Keratinocyte (primary cell): ENCODE measurements around the gene GPNMB. TPM values are rescaled to one million over a fixed set of nuclear protein-coding genes. Genes with fewer than 3 reads are reported as not detected.

ENCODE experiments used
- DNase-seq: peaks from one replicate; pipeline ENCODE4 v3.0.0-alpha.2; 2011; ENCODE audit warnings: low read depth, missing footprints, low spot score
- FAIRE-seq: peaks from 2 replicates; lab custom pipeline; 2011; peaks lifted over from hg19 to GRCh38; lab: Jason Lieb, UNC
- H2AFZ ChIP-seq: 2 replicates; pipeline ENCODE4 v1.6.0; 2012; ENCODE audit warnings: low read length, control low read depth, inconsistent platforms; ENCODE audit not compliant: control insufficient read depth
- H3K27ac ChIP-seq: 2 replicates; pipeline ENCODE4 v1.5.1; 2011; ENCODE audit warnings: low read length; ENCODE audit not compliant: control insufficient read depth, insufficient read depth
- H3K27me3 ChIP-seq: 3 replicates; pipeline ENCODE4 v1.6.0; 2011; ENCODE audit warnings: low read length; ENCODE audit not compliant: control insufficient read depth, insufficient read depth; ENCODE audit errors: extremely low read depth
- H3K36me3 ChIP-seq, 2 experiments: 2 replicates in 1 of 2; 3 replicates in 1 of 2; pipeline ENCODE4 v1.5.1; 2011; ENCODE audit warnings: low read length in 2 of 2, mild to moderate bottlenecking in 1 of 2; ENCODE audit not compliant: control insufficient read depth in 2 of 2, insufficient read depth in 2 of 2; ENCODE audit errors: extremely low read depth in 1 of 2
- H3K4me1 ChIP-seq: 3 replicates; pipeline ENCODE4 v1.5.1; 2011; ENCODE audit warnings: low read length; ENCODE audit not compliant: control insufficient read depth, insufficient read depth; ENCODE audit errors: extremely low read depth
- H3K4me2 ChIP-seq: 3 replicates; pipeline ENCODE4 v1.6.0; 2011; ENCODE audit warnings: low read depth, low read length; ENCODE audit not compliant: control insufficient read depth, insufficient read depth; ENCODE audit errors: extremely low read depth
- H3K4me3 ChIP-seq, 3 experiments: fragments of 200-600 bp in 1 of 3; sonication (generic) in 1 of 3; 2 replicates in 2 of 3; 3 replicates in 1 of 3; pipeline ENCODE4 v1.5.1; 2011 to 2016; ENCODE audit warnings: low read length in 3 of 3, mild to moderate bottlenecking in 3 of 3, control low read depth in 2 of 3, inconsistent platforms in 1 of 3, low read depth in 1 of 3, mixed read lengths in 1 of 3, mixed run types in 1 of 3, moderate library complexity in 1 of 3; ENCODE audit not compliant: control insufficient read depth in 2 of 3, insufficient read depth in 2 of 3; ENCODE audit errors: extremely low read depth in 1 of 3
- H3K79me2 ChIP-seq: 2 replicates; pipeline ENCODE4 v1.6.0; 2012; ENCODE audit warnings: low read length; ENCODE audit not compliant: control insufficient read depth, insufficient read depth
- H3K9ac ChIP-seq: 3 replicates; pipeline ENCODE4 v1.6.0; 2011; ENCODE audit warnings: low read length; ENCODE audit not compliant: control insufficient read depth, insufficient read depth; ENCODE audit errors: extremely low read depth
- H3K9me1 ChIP-seq: 3 replicates; pipeline ENCODE4 v1.6.0; 2011; ENCODE audit warnings: low read length; ENCODE audit not compliant: control insufficient read depth, insufficient read depth; ENCODE audit errors: extremely low read depth
- H3K9me3 ChIP-seq: 2 replicates; pipeline ENCODE4 v1.5.1; 2012; ENCODE audit warnings: low read depth, low read length; ENCODE audit not compliant: control insufficient read depth
- H4K20me1 ChIP-seq: 3 replicates; pipeline ENCODE4 v1.6.0; 2011; ENCODE audit warnings: low read length; ENCODE audit not compliant: control insufficient read depth, insufficient read depth; ENCODE audit errors: extremely low read depth
- CTCF ChIP-seq, 3 experiments: IDR thresholded peaks in 1 of 3; conservative IDR thresholded peaks in 1 of 3; optimal IDR thresholded peaks in 1 of 3; 2 replicates in 2 of 3; 3 replicates in 1 of 3; pipeline versions ENCODE3 to v1.5.1; 2011; ENCODE audit warnings: low read length in 3 of 3, mild to moderate bottlenecking in 3 of 3, moderate library complexity in 2 of 3, control low read depth in 1 of 3, inconsistent platforms in 1 of 3; ENCODE audit not compliant: insufficient read depth in 2 of 3; ENCODE audit errors: extremely low read depth in 1 of 3
- EZH2 ChIP-seq: IDR thresholded peaks from one replicate; pipeline ENCODE4 v1.6.1; 2012; ENCODE audit warnings: inconsistent platforms, mild to moderate bottlenecking, low read length, moderate library complexity
- dilution Hi-C: fragments of 300-500 bp; cut with MboI; formaldehyde crosslinking; loops from one replicate; pipeline ENCODE4 v1.7.0; 2020; ENCODE audit warnings: low sequenced_read_pairs; ENCODE audit not compliant: extremely low pct_ligation_motif_present
- polyA plus RNA-seq, 5 experiments: library from polyadenylated mRNA; depleted of rRNA in 3 of 5; stranded (reverse) in 3 of 5; stranded (forward) in 1 of 5; unstranded in 1 of 5; fragments of >200 nt; gene quantifications; 1 replicate in 1 of 5; 2 replicates in 3 of 5; 3 replicates in 1 of 5; pipeline versions ENCODE4 v1.2.1 to v1.2.3, GENCODE V29; 2011 to 2012; ENCODE audit warnings: missing spikeins in 2 of 5, low read depth in 1 of 5, low replicate concordance in 1 of 5

GPNMB gene
- polyA plus RNA-seq, 1 donor (not counting 4 experiments of a cell fraction or from before 2014, with no cell fraction given), result 142 TPM

- dilution Hi-C loops, result no loop called here
- Histone ChIP-seq H3K4me2 (peak overlapping the region; percentile 52), H3K4me1 (peaks cover 4% of the 10 kb centered on the region), H4K20me1 (no peaks in the 10 kb centered on the region), H3K9me3 (no peaks in the 10 kb centered on the region), H3K27me3 (no peaks in the 10 kb centered on the region), H3K4me3 (no peak overlapping the region), H3K27ac (no peak overlapping the region), H3K79me2 (no peaks in the 10 kb centered on the region), H3K9ac (no peak overlapping the region), H2AFZ (no peak overlapping the region), H3K36me3 (peaks cover 0 to 10% of the 10 kb centered on the region in 2 experiments), H3K9me1 (no peaks in the 10 kb centered on the region)
- FAIRE-seq, result peak; percentile 69
- TF ChIP-seq CTCF (optimal IDR thresholded peaks at IDR 0.05 in 1 of 3, IDR thresholded peaks at IDR 0.05 in 1 of 3, conservative IDR thresholded peaks at IDR 0.05 in 1 of 3; ENCODE audit: extremely low read depth in 1 of 3, insufficient read depth in 2 of 3, low read length in 3 of 3) (peak; percentile 86 to 99 (median 94)), EZH2 (no peak)
- DNase-seq, result peak; percentile 76
Observed at GRCh38 chr7:23273141-23273599, 26.6 kb downstream of the GPNMB start.

GRCh38 chr7:23275912-23276311 is 29.3 kb downstream of the GPNMB start:
- Histone ChIP-seq H3K79me2 (no peaks in the 10 kb centered on the region), H3K27me3 (no peaks in the 10 kb centered on the region), H3K9me3 (no peaks in the 10 kb centered on the region), H2AFZ (no peak overlapping the region), H3K36me3 (peaks cover 0 to 5% of the 10 kb centered on the region in 2 experiments), H3K27ac (no peak overlapping the region), H3K4me3 (no peak overlapping the region), H4K20me1 (no peaks in the 10 kb centered on the region), H3K9me1 (no peaks in the 10 kb centered on the region), H3K4me1 (peaks cover 4% of the 10 kb centered on the region), H3K4me2 (no peak overlapping the region), H3K9ac (no peak overlapping the region)
- dilution Hi-C loops, result no loop called here
- no peak for DNase-seq
- TF ChIP-seq EZH2 (no peak), CTCF (optimal IDR thresholded peaks at IDR 0.05 in 1 of 3, IDR thresholded peaks at IDR 0.05 in 1 of 3, conservative IDR thresholded peaks at IDR 0.05 in 1 of 3; ENCODE audit: extremely low read depth in 1 of 3, insufficient read depth in 2 of 3, low read length in 3 of 3) (no peak)
- no peak for FAIRE-seq
